Smooth muscle cell (in vitro differentiated cells): ENCODE measurements around the gene INPP5D. TPM values are rescaled to one million over a fixed set of nuclear protein-coding genes. Genes with fewer than 3 reads are reported as not detected.
"Not testable (repeated sequence)": the region's sequence is repeated elsewhere in the genome, so short reads cannot be mapped to it uniquely, and the experiment has no call there.

Source experiments
- DNase-seq: peaks from one replicate; lab custom pipeline; 2025; ENCODE audit not compliant: unreplicated experiment; lab: John Stamatoyannopoulos, UW
- H2AFZ ChIP-seq: fragments of 200-600 bp; sonication (generic); 2 replicates; pipeline ENCODE4 v1.6.0; 2016; ENCODE audit warnings: antibody characterized with exemption, low read depth, mild to moderate bottlenecking
- H3F3A ChIP-seq: fragments of 200-600 bp; sonication (generic); 2 replicates; pipeline ENCODE4 v1.6.0; 2017; ENCODE audit warnings: antibody characterized with exemption, low read depth
- H3K27ac ChIP-seq: fragments of 200-600 bp; sonication (generic); 2 replicates; pipeline ENCODE4 v1.5.1; 2016; ENCODE audit warnings: low read depth, mild to moderate bottlenecking
- H3K27me3 ChIP-seq: fragments of 200-600 bp; sonication (generic); 2 replicates; pipeline ENCODE4 v1.6.1; 2016; ENCODE audit warnings: low read depth, mild to moderate bottlenecking
- H3K36me3 ChIP-seq: fragments of 200-600 bp; sonication (generic); 2 replicates; pipeline ENCODE4 v1.5.1; 2016; ENCODE audit warnings: low read depth
- H3K4me1 ChIP-seq: fragments of 200-600 bp; sonication (generic); 2 replicates; pipeline ENCODE4 v1.5.1; 2016; ENCODE audit warnings: low read depth
- H3K4me2 ChIP-seq: fragments of 200-600 bp; sonication (generic); 2 replicates; pipeline ENCODE4 v1.6.0; 2016; ENCODE audit warnings: mild to moderate bottlenecking
- H3K4me3 ChIP-seq: fragments of 200-600 bp; sonication (generic); 2 replicates; pipeline ENCODE4 v1.5.1; 2016; ENCODE audit warnings: mild to moderate bottlenecking
- H3K79me2 ChIP-seq: fragments of 200-600 bp; sonication (generic); 2 replicates; pipeline ENCODE4 v1.6.0; 2016; ENCODE audit warnings: low read depth, mild to moderate bottlenecking
- H3K9ac ChIP-seq: fragments of 200-600 bp; sonication (generic); 2 replicates; pipeline ENCODE4 v1.6.0; 2016; ENCODE audit warnings: low read depth
- H3K9me3 ChIP-seq: fragments of 200-600 bp; sonication (generic); replicated peaks from 2 replicates; pipeline ENCODE4 v1.5.1; 2016; ENCODE audit warnings: low read depth
- H4K20me1 ChIP-seq: fragments of 200-600 bp; sonication (generic); 2 replicates; pipeline ENCODE4 v1.6.0; 2016; ENCODE audit warnings: low read depth
- CTCF ChIP-seq: fragments of 200-600 bp; sonication (generic); IDR thresholded peaks from 2 replicates; pipeline ENCODE4 v1.5.1; 2017; ENCODE audit warnings: borderline replicate concordance, mild to moderate bottlenecking, antibody characterized with exemption; ENCODE audit not compliant: insufficient read depth, poor library complexity, severe bottlenecking
- WGBS: methylation state at CpG from one replicate; pipeline ENCODE4 v1.1.7; 2016; ENCODE audit warnings: low lambda C conversion rate; 5-methylcytosine and 5-hydroxymethylcytosine counted together
- polyA plus RNA-seq: library from polyadenylated mRNA; unstranded; fragments of >200 nt; fragmentation: Nextera tagmentation; extraction: Ambion mirVana; gene quantifications from 2 replicates; pipeline ENCODE4 v1.2.1, GENCODE V29; 2016
- total RNA-seq: library from RNA; depleted of rRNA; stranded (reverse); fragments of >200 nt; gene quantifications from 2 replicates; pipeline ENCODE4 v1.2.3, GENCODE V29; 2014

Gene INPP5D
- total and polyA plus RNA-seq, 2 experiments from 2014 or later, result 5.6 to 17.8 TPM

- Histone ChIP-seq H3K4me3 (no peak overlapping the region), H3K36me3 (no peaks in the 10 kb centered on the region), H3K9ac (no peak overlapping the region), H3K79me2 (no peaks in the 10 kb centered on the region), H3K27me3 (no peaks in the 10 kb centered on the region), H3K4me1 (no peaks in the 10 kb centered on the region), H2AFZ (no peak overlapping the region), H3K27ac (no peak overlapping the region), H4K20me1 (no peaks in the 10 kb centered on the region), H3F3A (no peaks in the 10 kb centered on the region), H3K4me2 (no peak overlapping the region), H3K9me3 (no peaks in the 10 kb centered on the region)
- DNase-seq, result no peak
- TF ChIP-seq CTCF, result no peak
- WGBS, result 77% methylated on average over 5 of the region's 5 CpGs
Measured at GRCh38 chr2:233195027-233195426, 134.9 kb downstream of the INPP5D start.

- Histone ChIP-seq H3K27ac (no peak overlapping the region), H3F3A (no peaks in the 10 kb centered on the region), H3K4me3 (no peak overlapping the region), H3K36me3 (no peaks in the 10 kb centered on the region), H3K4me2 (no peak overlapping the region), H3K4me1 (no peaks in the 10 kb centered on the region), H3K79me2 (no peaks in the 10 kb centered on the region), H3K9ac (no peak overlapping the region), H2AFZ (no peak overlapping the region), H4K20me1 (no peaks in the 10 kb centered on the region), H3K27me3 (no peaks in the 10 kb centered on the region), H3K9me3 (no peaks in the 10 kb centered on the region)
- no peak for TF ChIP-seq CTCF
- 89% methylated on average over 6 of the region's 6 CpGs for WGBS
- DNase-seq, result no peak
Measured at GRCh38 chr2:233197022-233197421, 136.9 kb downstream of the INPP5D start.

GRCh38 chr2:233198026-233198425, 137.9 kb downstream of the INPP5D start:
- Histone ChIP-seq H3K27me3 (no peaks in the 10 kb centered on the region), H3K79me2 (no peaks in the 10 kb centered on the region), H3K4me3 (no peak overlapping the region), H3K27ac (no peak overlapping the region), H2AFZ (no peak overlapping the region), H4K20me1 (no peaks in the 10 kb centered on the region), H3K4me1 (no peaks in the 10 kb centered on the region), H3K36me3 (no peaks in the 10 kb centered on the region), H3F3A (no peaks in the 10 kb centered on the region), H3K9ac (no peak overlapping the region), H3K4me2 (no peak overlapping the region), H3K9me3 (no peaks in the 10 kb centered on the region)
- no peak for DNase-seq
- TF ChIP-seq CTCF, result no peak
- WGBS, result 84% methylated on average over 12 of the region's 12 CpGs

GRCh38 chr2:233199870-233200269, 139.7 kb downstream of the INPP5D start:
- no peaks in the 10 kb centered on the region for H3K79me2 ChIP-seq
- no peak overlapping the region for H3K27ac ChIP-seq
- no peaks in the 10 kb centered on the region for H3F3A ChIP-seq
- H4K20me1 ChIP-seq, result no peaks in the 10 kb centered on the region
- H2AFZ ChIP-seq, result no peak overlapping the region
- no peak for DNase-seq
- TF ChIP-seq CTCF, result no peak
- H3K4me3 ChIP-seq, result no peak overlapping the region
- no peaks in the 10 kb centered on the region for H3K9me3 ChIP-seq
- H3K4me1 ChIP-seq, result no peaks in the 10 kb centered on the region
- WGBS, result 93% methylated on average over 10 of the region's 10 CpGs
- H3K9ac ChIP-seq, result no peak overlapping the region
- no peaks in the 10 kb centered on the region for H3K36me3 ChIP-seq
- no peaks in the 10 kb centered on the region for H3K27me3 ChIP-seq
- H3K4me2 ChIP-seq, result no peak overlapping the region

- 97% methylated on average over 5 of the region's 5 CpGs for WGBS
- not testable (repeated sequence) for H3K4me2 ChIP-seq, H3K36me3 ChIP-seq, DNase-seq, H3K4me1 ChIP-seq, H3K27me3 ChIP-seq, H3K9me3 ChIP-seq, H3K4me3 ChIP-seq, H3F3A ChIP-seq, H3K9ac ChIP-seq, H4K20me1 ChIP-seq, H3K79me2 ChIP-seq, H3K27ac ChIP-seq, H2AFZ ChIP-seq
Measured at GRCh38 chr2:233200790-233201189, 140.6 kb downstream of the INPP5D start.
